Measurements from ENCODE around the gene MRPL23.

Gene MRPL23

GRCh38 chr11:1921574-1922141, 25.5 kb upstream of the MRPL23 start:
- DNase-seq, result no peak

GRCh38 chr11:1922481-1923081, 24.6 kb upstream of the MRPL23 start:
- no peak for DNase-seq

GRCh38 chr11:1923201-1923956, 23.8 kb upstream of the MRPL23 start:
- no peak for DNase-seq

GRCh38 chr11:1924181-1924580, 23.0 kb upstream of the MRPL23 start:
- no peak for DNase-seq

GRCh38 chr11:1924646-1925372, 22.3 kb upstream of the MRPL23 start:
- no peak for DNase-seq

GRCh38 chr11:1925373-1926155, 21.6 kb upstream of the MRPL23 start:
- no peak for DNase-seq

GRCh38 chr11:1926156-1927025, 20.7 kb upstream of the MRPL23 start:
- no peak for DNase-seq

- DNase-seq, result no peak
Observed at GRCh38 chr11:1927026-1927847, 19.9 kb upstream of the MRPL23 start.

- no peak for DNase-seq
Observed at GRCh38 chr11:1927848-1928469, 19.2 kb upstream of the MRPL23 start.

GRCh38 chr11:1928470-1928890, 18.7 kb upstream of the MRPL23 start:
- DNase-seq, result no peak

GRCh38 chr11:1928891-1929541, 18.1 kb upstream of the MRPL23 start:
- no peak for DNase-seq

- DNase-seq, result no peak
Observed at GRCh38 chr11:1929621-1930461, 17.3 kb upstream of the MRPL23 start.

- DNase-seq, result no peak
Observed at GRCh38 chr11:1930462-1930830, 16.7 kb upstream of the MRPL23 start.

GRCh38 chr11:1931341-1932104, 15.6 kb upstream of the MRPL23 start:
- DNase-seq, result no peak

- no peak for DNase-seq
Observed at GRCh38 chr11:1932105-1932480, 15.0 kb upstream of the MRPL23 start.

GRCh38 chr11:1932681-1933080, 14.5 kb upstream of the MRPL23 start:
- no peak for DNase-seq

- DNase-seq, result no peak
Observed at GRCh38 chr11:1933416-1934334, 13.5 kb upstream of the MRPL23 start.

Measured in activated naive CD4-positive, alpha-beta T cell treated with Interleukin-2 at 50 U/mL for 16 hours (primary cell).